D721Med (cell line): ENCODE results near the gene SUGCT.

Experiments used
- DNase-seq: peaks from one replicate; pipeline ENCODE4 v3.0.0; 2011; ENCODE audit warnings: low spot score; ENCODE audit not compliant: insufficient read length
- FAIRE-seq: peaks from 2 replicates; lab custom pipeline; 2011; peaks lifted over from hg19 to GRCh38; lab: Jason Lieb, UNC
- TF ChIP-seq, protein P1 (sequence below): IDR thresholded peaks from 2 replicates; pipeline ENCODE4 v1.5.1; 2012; ENCODE audit warnings: mild to moderate bottlenecking, control low read depth; ENCODE audit not compliant: insufficient read depth; ENCODE audit errors: missing control alignments

Gene SUGCT

DNA sequence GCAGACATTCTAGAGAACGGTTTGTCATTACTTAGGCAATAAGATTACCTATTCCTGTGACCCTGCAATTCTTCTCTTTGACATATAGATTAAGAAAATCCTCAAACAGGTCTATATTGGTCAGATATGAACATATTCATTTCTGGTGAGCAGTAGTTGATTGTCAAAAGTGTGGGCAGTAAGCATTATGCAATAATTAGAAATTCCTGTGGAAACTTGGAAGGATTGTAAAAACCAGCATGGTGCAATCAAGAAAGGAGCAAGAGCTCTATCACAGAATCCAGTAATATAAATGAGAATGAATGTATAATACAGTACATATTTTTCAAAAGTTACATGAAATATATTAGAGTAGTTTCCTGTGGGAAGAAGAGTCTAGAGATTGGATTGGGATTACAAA lies 406.5 kb downstream of the SUGCT start:
- TF ChIP-seq, protein P1, sequence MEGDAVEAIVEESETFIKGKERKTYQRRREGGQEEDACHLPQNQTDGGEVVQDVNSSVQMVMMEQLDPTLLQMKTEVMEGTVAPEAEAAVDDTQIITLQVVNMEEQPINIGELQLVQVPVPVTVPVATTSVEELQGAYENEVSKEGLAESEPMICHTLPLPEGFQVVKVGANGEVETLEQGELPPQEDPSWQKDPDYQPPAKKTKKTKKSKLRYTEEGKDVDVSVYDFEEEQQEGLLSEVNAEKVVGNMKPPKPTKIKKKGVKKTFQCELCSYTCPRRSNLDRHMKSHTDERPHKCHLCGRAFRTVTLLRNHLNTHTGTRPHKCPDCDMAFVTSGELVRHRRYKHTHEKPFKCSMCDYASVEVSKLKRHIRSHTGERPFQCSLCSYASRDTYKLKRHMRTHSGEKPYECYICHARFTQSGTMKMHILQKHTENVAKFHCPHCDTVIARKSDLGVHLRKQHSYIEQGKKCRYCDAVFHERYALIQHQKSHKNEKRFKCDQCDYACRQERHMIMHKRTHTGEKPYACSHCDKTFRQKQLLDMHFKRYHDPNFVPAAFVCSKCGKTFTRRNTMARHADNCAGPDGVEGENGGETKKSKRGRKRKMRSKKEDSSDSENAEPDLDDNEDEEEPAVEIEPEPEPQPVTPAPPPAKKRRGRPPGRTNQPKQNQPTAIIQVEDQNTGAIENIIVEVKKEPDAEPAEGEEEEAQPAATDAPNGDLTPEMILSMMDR: no peak
- FAIRE-seq: no peak

DNA sequence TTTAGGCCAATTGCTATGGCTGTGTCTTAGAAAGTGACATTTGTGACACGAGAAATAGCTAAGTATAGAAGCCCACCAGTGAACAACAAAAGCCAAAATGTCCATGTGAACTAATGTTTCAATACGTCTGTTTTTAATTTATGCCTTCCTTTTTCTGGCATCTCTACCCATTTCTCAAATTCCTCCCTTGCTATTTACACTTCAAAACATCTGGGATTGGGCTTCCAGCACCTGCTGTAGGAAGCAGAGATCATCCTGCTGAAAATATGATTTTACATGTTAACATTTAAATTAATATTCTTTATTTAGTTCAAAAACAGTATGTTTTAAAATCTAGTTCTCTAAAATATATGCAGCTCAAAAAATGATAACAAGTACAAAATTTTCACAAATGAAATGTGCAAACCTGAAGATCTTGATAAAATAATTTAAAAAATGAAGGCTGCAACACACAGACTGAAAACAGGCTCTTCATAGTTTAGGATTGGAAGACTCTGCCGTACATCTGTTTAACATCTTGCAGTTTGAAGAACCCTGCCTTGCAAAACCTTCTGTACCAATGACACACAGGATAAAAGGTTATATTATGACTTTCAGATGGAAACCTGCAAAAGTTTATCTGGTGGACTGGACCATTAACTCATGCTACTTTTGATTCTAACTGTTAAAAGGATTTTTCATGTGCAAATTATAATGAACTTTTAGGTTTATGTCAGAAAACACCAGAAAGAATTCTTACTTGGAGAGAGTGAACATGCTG lies 408.4 kb downstream of the SUGCT start:
- FAIRE-seq (no peak), DNase-seq (no peak)
- TF ChIP-seq, protein P1: no peak

More for the DNA sequence above, 406.5 kb downstream of the SUGCT start:
- no peak for DNase-seq

DNA sequence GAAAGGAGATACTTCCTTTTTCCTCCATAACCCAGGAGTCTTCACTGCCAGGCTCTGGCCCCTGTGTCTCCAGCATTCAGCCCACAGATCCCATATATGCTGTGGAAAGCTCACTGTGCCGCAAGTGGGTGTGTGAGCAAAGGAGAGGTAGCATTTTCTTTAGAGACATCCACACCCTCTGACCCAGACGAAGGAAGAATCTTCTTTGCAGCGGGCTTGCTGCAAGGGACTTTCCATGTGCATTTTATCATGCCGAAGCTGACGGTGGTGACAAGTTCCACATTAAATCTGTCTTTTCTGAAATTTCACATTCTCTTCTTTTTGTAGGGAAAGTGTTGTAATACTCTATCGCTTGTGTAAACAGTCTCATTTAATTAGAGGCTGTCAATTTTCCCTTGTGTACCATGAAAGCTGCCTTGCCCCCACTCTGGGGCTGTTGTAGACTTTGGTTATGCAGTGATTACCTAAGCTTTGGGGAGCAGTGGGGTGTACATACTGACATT lies 409.5 kb downstream of the SUGCT start:
- DNase-seq (no peak), FAIRE-seq (no peak)
- TF ChIP-seq, protein P1: no peak

DNA sequence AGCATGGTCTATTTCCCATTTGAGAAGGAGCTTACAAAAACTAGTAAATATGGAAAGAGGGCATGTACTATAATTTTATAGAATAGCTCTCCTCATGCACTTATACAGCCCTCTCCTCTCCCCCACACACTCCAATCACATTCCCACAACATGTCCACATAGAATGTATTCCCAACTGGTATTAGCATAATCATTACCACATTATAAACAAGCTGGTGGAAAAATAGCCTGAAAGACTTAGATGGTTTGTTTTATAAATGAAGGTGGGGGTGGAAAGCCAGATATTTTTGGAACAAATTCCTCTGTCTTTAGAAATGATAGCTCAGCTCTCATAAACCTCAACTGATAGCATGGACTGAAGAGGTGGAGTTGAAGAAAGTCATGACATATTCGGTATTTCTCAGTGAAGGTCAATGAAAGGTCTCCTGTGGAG lies 410.1 kb downstream of the SUGCT start:
- TF ChIP-seq, protein P1: no peak
- DNase-seq (no peak), FAIRE-seq (no peak)

DNA sequence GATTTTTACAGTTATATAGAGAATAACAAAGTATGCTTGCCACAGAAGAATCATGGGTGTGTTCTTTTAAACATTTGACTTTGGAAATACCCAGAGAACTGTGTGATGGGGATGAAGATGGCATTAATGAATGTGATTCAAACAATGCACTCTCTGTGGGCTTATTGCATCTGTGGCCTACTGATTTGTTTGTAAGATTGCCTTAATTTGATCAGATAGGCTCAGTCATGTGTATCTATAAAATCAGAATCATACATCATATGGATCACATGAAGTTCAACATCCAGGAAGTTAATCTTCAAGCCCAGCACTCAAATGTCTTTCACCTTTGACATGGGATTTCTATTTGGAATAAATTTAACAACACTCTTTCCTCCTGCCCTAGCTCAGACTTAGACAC lies 410.9 kb downstream of the SUGCT start:
- DNase-seq (no peak), FAIRE-seq (no peak)
- TF ChIP-seq, protein P1: no peak

DNA sequence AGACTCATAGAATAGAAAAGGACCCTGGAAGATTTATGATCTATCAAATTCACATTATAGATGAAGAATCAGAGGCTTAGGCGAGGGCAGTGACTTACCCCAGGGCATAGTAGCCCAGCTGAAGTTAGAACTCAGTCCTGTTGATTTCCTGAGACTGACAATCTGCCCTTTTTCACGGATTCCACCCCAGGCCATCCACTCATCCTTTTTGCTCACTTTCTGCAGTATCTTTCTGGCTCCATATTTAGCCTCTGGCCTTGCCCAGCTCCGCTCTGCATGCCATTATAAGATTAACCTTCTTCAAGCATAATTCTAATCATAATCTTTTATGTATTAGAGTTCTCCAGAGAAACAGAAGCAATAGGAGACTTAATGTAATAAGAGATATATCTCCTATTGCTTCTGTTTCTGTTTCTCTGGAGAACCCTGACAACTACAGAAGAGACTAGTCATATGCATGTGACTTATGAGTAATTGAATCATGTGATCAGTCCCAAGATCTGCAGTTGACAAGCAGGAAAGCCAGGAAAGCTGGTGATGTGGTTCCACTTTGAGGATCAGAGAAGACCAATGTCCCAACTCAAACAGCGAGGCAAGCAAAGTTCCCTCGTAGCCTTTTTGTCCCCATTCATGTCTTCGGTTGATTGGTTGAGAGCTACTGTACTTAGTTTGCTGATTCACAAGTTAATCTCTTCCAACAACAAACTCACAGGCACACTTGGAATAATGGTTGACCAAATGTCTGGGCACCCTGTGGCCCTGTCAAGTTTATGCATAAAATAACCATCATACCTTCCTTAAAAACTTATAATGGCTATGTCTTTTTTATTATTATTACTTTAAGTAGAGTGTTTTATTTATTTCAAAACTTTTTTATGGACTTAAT lies 412.1 kb downstream of the SUGCT start:
- no peak for FAIRE-seq

More for the DNA sequence above, 412.1 kb downstream of the SUGCT start:
- TF ChIP-seq, protein P1: no peak
- no peak for DNase-seq
